Suprapubic skin (tissue), 4 donors: ENCODE measurements around the gene VMO1. TPM values are rescaled to one million over a fixed set of nuclear protein-coding genes. Genes with fewer than 3 reads are reported as not detected.

Experiments
- DNase-seq, 2 donors: peaks; one replicate each; pipeline ENCODE4 v3.0.0-alpha.2; 2019; ENCODE audit warnings: low spot score in 2 of 2
- H3K27ac ChIP-seq: fragments of 200-600 bp; sonication (generic); one replicate; pipeline ENCODE4 v1.5.1; 2019
- H3K27me3 ChIP-seq: fragments of 200-600 bp; sonication (generic); one replicate; pipeline ENCODE4 v1.5.1; 2019
- H3K36me3 ChIP-seq: fragments of 200-600 bp; sonication (generic); one replicate; pipeline ENCODE4 v1.5.1; 2019
- H3K4me1 ChIP-seq: fragments of 200-600 bp; sonication (generic); one replicate; pipeline ENCODE4 v1.5.1; 2019
- H3K4me3 ChIP-seq: fragments of 200-600 bp; sonication (generic); one replicate; pipeline ENCODE4 v1.5.1; 2019; ENCODE audit warnings: mild to moderate bottlenecking
- H3K9me3 ChIP-seq: fragments of 200-600 bp; sonication (generic); one replicate; pipeline ENCODE4 v1.5.1; 2019
- CTCF ChIP-seq, 2 donors: fragments of 200-600 bp in 1 of 2; fragments of 450-650 bp in 1 of 2; sonication (generic) in 1 of 2; IDR thresholded peaks; one replicate each; pipeline ENCODE4 v1.5.1; 2016 to 2019; ENCODE audit warnings: antibody characterized with exemption in 2 of 2, mild to moderate bottlenecking in 1 of 2, moderate library complexity in 1 of 2
- EP300 ChIP-seq: sonication (generic); formaldehyde crosslinking; IDR thresholded peaks from one replicate; pipeline ENCODE4 v1.6.1; 2017; ENCODE audit warnings: antibody characterized with exemption
- POLR2A ChIP-seq, 2 donors: fragments of 450-650 bp; IDR thresholded peaks; one replicate each; pipeline ENCODE4 v1.6.1; 2017; ENCODE audit warnings: antibody characterized with exemption in 2 of 2, mild to moderate bottlenecking in 2 of 2, moderate library complexity in 2 of 2
- POLR2AphosphoS5 ChIP-seq, 3 donors: sonication (generic); formaldehyde crosslinking; IDR thresholded peaks; one replicate each; pipeline ENCODE4 v1.6.1; 2017; ENCODE audit warnings: antibody characterized with exemption in 3 of 3
- WGBS: methylation state at CpG from one replicate; pipeline ENCODE4 v1.1.5; 2018; 5-methylcytosine and 5-hydroxymethylcytosine counted together
- total RNA-seq, 4 donors: library from RNA; depleted of rRNA; stranded (reverse); fragments of >200 nt; gene quantifications; one replicate each; pipeline ENCODE4 v1.1.0, GENCODE V29; 2016

The VMO1 gene
- total RNA-seq, 4 donors from 2014 or later, result 1.4 to 1.5 TPM; not detected in 2

GRCh38 chr17:4795168-4795567 lies 9.0 kb upstream of the VMO1 start:
- TF ChIP-seq POLR2AphosphoS5 (IDR thresholded peaks at IDR 0.05) (no peak), EP300 (no peak), POLR2A (IDR thresholded peaks at IDR 0.05) (no peak), CTCF (IDR thresholded peaks at IDR 0.05) (no peak)
- DNase-seq, result no peak
- no peaks in the 10 kb centered on the region for H3K9me3 ChIP-seq
- H3K4me3 ChIP-seq, result peak overlapping the region; percentile 65
- H3K4me1 ChIP-seq, result peaks cover 19% of the 10 kb centered on the region
- no peaks in the 10 kb centered on the region for H3K27me3 ChIP-seq
- WGBS, result 96% methylated on average over 1 of the region's 1 CpG
- H3K27ac ChIP-seq, result no peak overlapping the region
- H3K36me3 ChIP-seq, result peaks cover 21% of the 10 kb centered on the region

DNA sequence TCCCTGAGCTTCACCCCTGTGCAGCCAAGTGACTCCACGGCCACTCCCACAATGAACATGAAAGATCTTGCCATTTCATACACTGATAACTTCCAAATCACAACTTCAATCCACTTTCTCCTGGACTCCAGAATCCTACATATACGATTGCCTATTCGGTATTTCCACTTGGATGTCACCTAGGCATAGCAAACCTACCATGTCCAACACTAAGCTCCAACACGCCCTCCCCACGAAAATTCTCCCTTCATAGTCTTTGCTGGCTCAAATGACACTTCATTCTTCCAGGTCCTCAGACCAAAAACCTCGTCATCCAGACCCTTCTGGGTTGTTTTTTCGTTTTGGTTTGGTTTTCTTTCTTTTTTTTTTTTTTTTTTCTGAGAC lies 4.5 kb upstream of the VMO1 start:
- Histone ChIP-seq H3K36me3 (no peaks in the 10 kb centered on the region), H3K4me3 (peak overlapping the region; percentile 91), H3K27me3 (peaks cover 3% of the 10 kb centered on the region), H3K9me3 (no peaks in the 10 kb centered on the region), H3K27ac (peak overlapping the region; percentile 99), H3K4me1 (peaks cover 34% of the 10 kb centered on the region)
- 32% methylated on average over 7 of the region's 7 CpGs for whole genome bisulfite sequencing
- no peak for TF ChIP-seq POLR2AphosphoS5 (IDR thresholded peaks at IDR 0.05)
- TF ChIP-seq POLR2A (IDR thresholded peaks at IDR 0.05), result no peak
- no peak for TF ChIP-seq CTCF (IDR thresholded peaks at IDR 0.05)
- no peak for TF ChIP-seq EP300
- no peak for DNase-seq

- Histone ChIP-seq H3K27me3 (peaks cover 8% of the 10 kb centered on the region), H3K36me3 (no peaks in the 10 kb centered on the region), H3K4me3 (peak overlapping the region; percentile 91), H3K27ac (peak overlapping the region; percentile 99), H3K9me3 (no peaks in the 10 kb centered on the region), H3K4me1 (peaks cover 36% of the 10 kb centered on the region)
- 0% methylated on average over 31 of the region's 91 CpGs for WGBS
- peak; percentile 88 to 89 for DNase-seq
- TF ChIP-seq POLR2AphosphoS5 (IDR thresholded peaks at IDR 0.05) (peak in 2 of 3 donors; percentile 28 to 56), EP300 (no peak), CTCF (IDR thresholded peaks at IDR 0.05) (peak; percentile 67 to 88), POLR2A (IDR thresholded peaks at IDR 0.05) (peak; percentile 60 to 64)
These were observed 4.0 kb upstream of the VMO1 start for GRCh38 chr17:4789951-4790704.

DNA sequence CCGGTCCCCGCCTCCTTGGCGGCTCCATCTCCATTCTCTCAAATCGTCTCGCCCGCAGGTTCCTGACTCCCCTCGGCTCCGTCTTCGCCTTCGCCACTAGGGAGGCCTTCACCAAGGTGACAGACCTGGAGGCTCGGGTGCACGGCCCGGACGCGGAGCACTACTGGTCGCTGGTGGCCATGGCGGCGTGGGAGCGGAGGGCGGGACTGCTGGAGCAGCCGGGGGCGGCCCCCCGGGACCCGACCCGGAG lies 3.5 kb upstream of the VMO1 start:
- no peaks in the 10 kb centered on the region for H3K9me3 ChIP-seq
- 0% methylated on average over 8 of the region's 25 CpGs for WGBS
- peak overlapping the region; percentile 99 for H3K27ac ChIP-seq
- no peaks in the 10 kb centered on the region for H3K36me3 ChIP-seq
- DNase-seq, result no peak
- H3K4me1 ChIP-seq, result peaks cover 38% of the 10 kb centered on the region
- TF ChIP-seq POLR2A (IDR thresholded peaks at IDR 0.05), result no peak
- no peak for TF ChIP-seq CTCF (IDR thresholded peaks at IDR 0.05)
- TF ChIP-seq POLR2AphosphoS5 (IDR thresholded peaks at IDR 0.05), result no peak
- TF ChIP-seq EP300, result no peak
- peak overlapping the region; percentile 91 for H3K4me3 ChIP-seq
- H3K27me3 ChIP-seq, result peaks cover 10% of the 10 kb centered on the region

GRCh38 chr17:4788807-4789700 lies 2.9 kb upstream of the VMO1 start, which contains the start of gene GLTPD2:
Gene GLTPD2, plus strand, starts transcription at chr17:4788964. Its CDS starts 48 bp downstream, at chr17:4789012.
- peak within 1 kb of the TSS; percentile 91 for H3K4me3 ChIP-seq
- no peak for TF ChIP-seq POLR2A (IDR thresholded peaks at IDR 0.05)
- TF ChIP-seq POLR2AphosphoS5 (IDR thresholded peaks at IDR 0.05), result no peak
- no peak for TF ChIP-seq EP300
- TF ChIP-seq CTCF (IDR thresholded peaks at IDR 0.05), result no peak
- peak in 1 of 2 donors; percentile 70 for DNase-seq
- peak within 1 kb of the TSS; percentile 99 for H3K27ac ChIP-seq
- WGBS, result 36% methylated on average over 31 of the region's 62 CpGs
- no peaks in the 10 kb centered on the region for H3K9me3 ChIP-seq
- H3K4me1 ChIP-seq, result peaks cover 38% of the 10 kb centered on the region
- H3K36me3 ChIP-seq, result no peaks in the 10 kb centered on the region
- H3K27me3 ChIP-seq, result peaks cover 14% of the 10 kb centered on the region
